ENCODE measurements around the gene SUSD1. TPM values are rescaled to one million over a fixed set of nuclear protein-coding genes. Genes with fewer than 3 reads are reported as not detected.

Gene SUSD1
- total RNA-seq, 1 experiment from 2014 or later = 1.5 TPM

DNA sequence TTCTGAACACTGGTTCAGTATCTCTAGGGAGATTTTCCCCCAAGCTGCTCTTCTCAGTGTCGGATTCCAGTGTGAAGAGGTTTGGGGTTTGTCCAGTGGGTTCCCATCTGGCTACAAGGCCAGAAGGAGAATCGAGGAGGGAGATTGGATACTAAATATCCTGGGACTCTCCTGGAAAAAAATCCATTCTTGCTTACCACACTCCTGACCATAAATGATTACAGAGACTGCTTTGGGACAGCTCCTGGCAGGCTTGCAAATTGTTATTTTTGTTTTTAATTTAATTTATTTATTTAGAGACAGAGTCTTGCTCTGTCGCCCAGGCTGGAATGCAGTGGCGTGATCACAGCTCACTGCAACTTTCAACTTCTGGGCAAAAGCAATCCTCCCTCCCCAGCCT is 4.7 kb upstream of the SUSD1 start:
- no peak for DNase-seq (ENCODE audit: low read depth, low spot score)
- in situ Hi-C loops (cut with HindIII; ENCODE audit: low pct_unique_long_range_greater_than_20kb, low sequenced_read_pairs) = no loop called here

- no peak for DNase-seq (ENCODE audit: low read depth, low spot score)
- in situ Hi-C loops (cut with HindIII; ENCODE audit: low pct_unique_long_range_greater_than_20kb, low sequenced_read_pairs) = no loop called here
Measured at GRCh38 chr9:112176524-112176923, 1.4 kb upstream of the SUSD1 start.

- no peak for DNase-seq (ENCODE audit: low read depth, low spot score)
- in situ Hi-C loops (cut with HindIII; ENCODE audit: low pct_unique_long_range_greater_than_20kb, low sequenced_read_pairs) = no loop called here
Measured at GRCh38 chr9:112175796-112176315, 759 bp upstream of the SUSD1 start.

DNA sequence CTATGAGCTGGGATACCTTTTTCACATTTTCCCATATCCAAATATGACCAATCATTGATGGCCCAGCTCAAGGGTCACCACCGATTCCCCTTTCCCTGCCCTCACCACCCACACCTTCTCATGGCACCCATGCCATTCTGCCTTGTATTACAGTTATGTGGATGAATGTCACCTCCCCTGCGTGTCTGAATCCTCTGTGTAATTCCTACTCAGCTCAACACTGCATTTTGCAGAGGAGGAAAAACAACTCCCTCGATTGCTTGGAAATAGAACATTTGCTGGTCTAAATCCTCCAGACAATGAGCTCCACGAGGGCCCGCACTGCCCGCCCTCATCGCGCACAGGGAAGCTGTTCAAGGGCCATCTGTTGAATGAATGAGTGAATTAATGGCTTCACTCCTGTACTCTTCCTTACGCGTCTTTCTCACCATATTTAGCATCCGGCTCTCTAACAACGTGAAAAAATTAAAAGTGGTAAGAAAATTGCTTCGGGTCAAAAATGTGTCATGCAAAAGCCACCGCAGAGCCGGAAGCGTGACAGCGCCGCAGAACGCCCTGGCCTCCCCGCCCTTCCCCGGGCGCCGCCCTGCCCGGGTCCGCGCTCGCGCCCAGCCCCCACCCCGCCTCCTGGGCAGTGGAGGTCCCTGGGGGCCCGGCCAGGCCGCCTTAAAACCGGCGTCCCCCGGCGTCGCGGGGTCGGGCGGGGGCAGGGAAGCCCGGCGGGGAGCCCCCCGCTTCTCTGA is 704 bp downstream of the SUSD1 start:
- in situ Hi-C loops (cut with HindIII; ENCODE audit: low pct_unique_long_range_greater_than_20kb, low sequenced_read_pairs) = no loop called here

DNA sequence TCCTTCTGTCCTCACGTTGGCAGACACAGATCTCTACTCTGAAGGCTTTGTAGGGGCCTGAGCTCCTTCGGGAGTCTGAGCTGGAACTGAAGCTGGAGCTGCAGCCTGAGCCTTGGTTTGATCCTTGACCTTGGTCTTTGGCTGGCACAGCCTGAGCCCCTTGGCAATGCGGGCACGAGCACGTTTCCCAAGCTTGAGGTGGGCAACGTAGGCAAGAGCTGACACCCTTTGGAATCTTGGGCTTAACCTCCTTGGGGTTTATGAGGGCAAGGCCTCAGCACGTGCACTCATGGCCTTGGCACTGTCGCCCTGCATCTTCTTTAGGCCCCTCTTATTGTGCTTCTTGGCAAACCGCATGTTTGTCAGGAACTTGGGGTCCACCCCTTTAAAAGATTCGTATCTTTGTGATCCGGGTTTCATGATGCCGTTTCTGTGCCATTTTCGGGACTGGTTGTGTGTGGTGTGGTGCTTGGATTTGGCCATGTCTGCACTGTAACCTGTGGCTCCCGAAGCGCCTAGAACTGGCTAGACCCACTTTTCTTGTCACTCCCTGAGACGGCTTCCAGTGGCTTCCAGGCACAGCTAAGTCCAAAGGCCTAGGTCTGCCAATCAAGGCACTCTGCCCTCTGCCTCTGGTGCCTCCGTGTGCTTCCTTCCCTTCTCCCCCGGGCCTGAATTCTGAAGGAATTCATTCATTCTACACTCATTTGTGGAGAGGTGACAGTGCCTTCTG is 1.4 kb downstream of the SUSD1 start:
- no peak for DNase-seq (ENCODE audit: low read depth, low spot score)
- in situ Hi-C loops (cut with HindIII; ENCODE audit: low pct_unique_long_range_greater_than_20kb, low sequenced_read_pairs) = no loop called here

More for the DNA sequence above, 704 bp downstream of the SUSD1 start:
- DNase-seq (ENCODE audit: low read depth, low spot score) = no peak

- in situ Hi-C loops (cut with HindIII; ENCODE audit: low pct_unique_long_range_greater_than_20kb, low sequenced_read_pairs) = no loop called here
- no peak for DNase-seq (ENCODE audit: low read depth, low spot score)
Measured at GRCh38 chr9:112170968-112171367, 4.1 kb downstream of the SUSD1 start.

- DNase-seq (ENCODE audit: low read depth, low spot score) = peak; percentile 25
- in situ Hi-C loops (cut with HindIII; ENCODE audit: low pct_unique_long_range_greater_than_20kb, low sequenced_read_pairs) = no loop called here
Measured at GRCh38 chr9:112170235-112170634, 4.9 kb downstream of the SUSD1 start.

DNA sequence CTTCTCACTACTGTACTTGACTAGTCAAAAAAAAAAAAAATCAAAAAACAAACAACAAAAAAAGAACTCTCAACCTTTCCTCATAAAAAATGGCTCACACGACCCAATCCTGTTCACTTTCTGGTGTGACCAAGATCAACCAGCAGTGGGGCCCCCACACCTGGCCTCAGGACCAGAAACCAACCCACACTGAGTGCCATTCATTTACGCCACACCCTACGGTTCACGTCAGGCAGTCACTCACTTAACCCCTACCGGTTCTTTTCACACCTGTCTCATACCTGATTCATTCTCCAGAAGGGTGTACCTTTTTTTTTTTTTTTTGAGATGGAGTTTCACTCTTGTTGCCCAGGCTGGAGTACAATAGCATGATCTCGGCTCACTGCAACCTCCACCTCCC is 5.7 kb downstream of the SUSD1 start:
- in situ Hi-C loops (cut with HindIII; ENCODE audit: low pct_unique_long_range_greater_than_20kb, low sequenced_read_pairs) = no loop called here

GRCh38 chr9:112168197-112168596 is 6.9 kb downstream of the SUSD1 start:
- in situ Hi-C loops (cut with HindIII; ENCODE audit: low pct_unique_long_range_greater_than_20kb, low sequenced_read_pairs) = no loop called here

More for the DNA sequence above, 5.7 kb downstream of the SUSD1 start:
- no peak for DNase-seq (ENCODE audit: low read depth, low spot score)

GRCh38 chr9:112166176-112167140 is 8.6 kb downstream of the SUSD1 start:
- peak; percentile 95 for DNase-seq (ENCODE audit: low read depth, low spot score)
- in situ Hi-C loops (cut with HindIII; ENCODE audit: low pct_unique_long_range_greater_than_20kb, low sequenced_read_pairs) = no loop called here

More at GRCh38 chr9:112168197-112168596, 6.9 kb downstream of the SUSD1 start:
- DNase-seq (ENCODE audit: low read depth, low spot score) = no peak

- DNase-seq (ENCODE audit: low read depth, low spot score) = no peak
- in situ Hi-C loops (cut with HindIII; ENCODE audit: low pct_unique_long_range_greater_than_20kb, low sequenced_read_pairs) = no loop called here
Measured at GRCh38 chr9:112162621-112163413, 12.3 kb downstream of the SUSD1 start.

GRCh38 chr9:112159781-112160180 is 15.3 kb downstream of the SUSD1 start:
- in situ Hi-C loops (cut with HindIII; ENCODE audit: low pct_unique_long_range_greater_than_20kb, low sequenced_read_pairs) = no loop called here
- DNase-seq (ENCODE audit: low read depth, low spot score) = no peak

- in situ Hi-C loops (cut with HindIII; ENCODE audit: low pct_unique_long_range_greater_than_20kb, low sequenced_read_pairs) = no loop called here
- DNase-seq (ENCODE audit: low read depth, low spot score) = no peak
Measured at GRCh38 chr9:112158656-112159367, 16.3 kb downstream of the SUSD1 start.

DNA sequence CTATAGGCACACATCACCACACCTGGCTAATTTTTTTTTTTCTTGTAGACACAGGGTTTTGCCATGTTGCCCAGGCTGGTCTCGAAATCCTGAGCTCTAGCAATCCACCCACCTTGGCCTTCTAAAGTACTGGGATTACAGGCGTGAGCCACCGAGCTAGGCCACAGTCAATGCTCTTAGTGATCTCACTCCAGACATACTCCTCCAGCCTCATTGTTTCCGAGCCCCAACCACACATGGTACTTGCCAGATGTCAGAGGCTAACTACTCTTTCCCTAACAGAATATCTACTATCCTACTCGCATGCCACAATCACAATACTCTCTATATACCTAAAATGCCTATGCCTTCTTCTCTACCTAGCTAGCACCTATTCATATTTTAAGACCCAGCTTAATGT is 17.1 kb downstream of the SUSD1 start:
- in situ Hi-C loops (cut with HindIII; ENCODE audit: low pct_unique_long_range_greater_than_20kb, low sequenced_read_pairs) = no loop called here

DNA sequence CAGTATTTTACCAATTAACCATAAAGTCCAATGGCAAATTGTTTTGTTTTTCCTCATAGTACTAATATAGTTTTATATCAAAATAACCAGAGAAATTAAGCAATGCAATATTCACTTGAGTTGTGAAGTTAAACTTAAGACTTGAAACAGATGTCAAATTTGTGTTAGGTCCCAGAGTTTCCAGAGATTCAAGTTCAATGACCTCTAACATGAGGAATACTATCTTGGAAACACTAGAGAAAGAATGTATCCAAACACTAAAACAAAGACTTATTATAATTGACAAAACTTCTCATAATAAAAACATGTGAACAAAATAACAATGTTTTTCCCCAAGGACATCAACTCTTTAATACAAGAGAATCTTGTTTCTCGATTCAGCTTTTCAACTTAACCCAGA is 18.0 kb downstream of the SUSD1 start:
- in situ Hi-C loops (cut with HindIII; ENCODE audit: low pct_unique_long_range_greater_than_20kb, low sequenced_read_pairs) = no loop called here
- DNase-seq (ENCODE audit: low read depth, low spot score) = peak; percentile 43

More for the DNA sequence above, 17.1 kb downstream of the SUSD1 start:
- no peak for DNase-seq (ENCODE audit: low read depth, low spot score)

DNA sequence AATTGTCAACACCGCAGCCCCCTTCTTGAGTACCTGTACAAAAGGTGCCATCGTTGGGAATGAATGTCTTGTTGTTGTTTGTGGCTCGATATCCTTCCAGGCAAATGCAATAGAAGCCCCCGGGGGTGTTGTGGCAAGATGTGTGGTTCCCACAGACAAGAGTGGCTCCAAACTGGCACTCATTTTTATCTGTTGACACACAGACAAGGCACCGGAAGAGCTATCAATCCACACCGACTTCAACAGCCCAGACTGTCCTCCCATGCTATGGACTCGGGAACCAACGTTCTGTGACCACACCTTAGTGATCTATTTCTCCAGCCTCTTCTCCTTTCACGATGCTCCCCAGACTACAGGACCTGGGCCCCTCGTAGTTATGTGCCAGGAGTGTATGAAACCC is 25.9 kb downstream of the SUSD1 start:
- in situ Hi-C loops (cut with HindIII; ENCODE audit: low pct_unique_long_range_greater_than_20kb, low sequenced_read_pairs) = no loop called here
- DNase-seq (ENCODE audit: low read depth, low spot score) = no peak
